GM19452 (cell line): Measurements from ENCODE around the gene LIN28B.
"Not testable (repeated sequence)": the region's sequence is repeated elsewhere in the genome, so short reads cannot be mapped to it uniquely, and the experiment has no call there.

Source experiments
- ATAC-seq: cut with Tn5 transposase; IDR thresholded peaks from one replicate; pipeline ENCODE4 v1.9.1; 2021; ENCODE audit not compliant: unreplicated experiment

LIN28B gene

GRCh38 chr6:104956731-104957294 is at the start of gene LIN28B:
Gene LIN28B, plus strand, starts transcription at chr6:104957107. Its CDS starts 144 bp downstream, at chr6:104957251.
- ATAC-seq, result no peak

GRCh38 chr6:104908031-104908887 is 48.6 kb upstream of the LIN28B start:
- ATAC-seq, result no peak

GRCh38 chr6:104908888-104909525 is 47.9 kb upstream of the LIN28B start:
- ATAC-seq, result no peak

GRCh38 chr6:104921896-104922295 is 35.0 kb upstream of the LIN28B start:
- ATAC-seq, result no peak

GRCh38 chr6:104928141-104928540 is 28.8 kb upstream of the LIN28B start:
- ATAC-seq, result no peak

GRCh38 chr6:104929353-104929752 is 27.6 kb upstream of the LIN28B start:
- ATAC-seq, result no peak

GRCh38 chr6:104930939-104931338 is 26.0 kb upstream of the LIN28B start:
- ATAC-seq, result no peak

- ATAC-seq, result no peak
These were observed 20.0 kb upstream of the LIN28B start for GRCh38 chr6:104936766-104937535.

- ATAC-seq, result no peak
These were observed 16.5 kb upstream of the LIN28B start for GRCh38 chr6:104940238-104940892.

- peak; percentile 71 for ATAC-seq
These were observed 15.8 kb upstream of the LIN28B start for GRCh38 chr6:104940893-104941728.

GRCh38 chr6:104941729-104942091 is 15.2 kb upstream of the LIN28B start:
- ATAC-seq, result no peak

- no peak for ATAC-seq
These were observed 13.1 kb upstream of the LIN28B start for GRCh38 chr6:104943781-104944180.

- ATAC-seq, result no peak
These were observed 7.7 kb upstream of the LIN28B start for GRCh38 chr6:104949206-104949605.

- ATAC-seq, result no peak
These were observed 5.2 kb upstream of the LIN28B start for GRCh38 chr6:104951677-104952076.

- ATAC-seq, result no peak
These were observed 4.0 kb upstream of the LIN28B start for GRCh38 chr6:104952911-104953399.

GRCh38 chr6:104953400-104954189 is 3.3 kb upstream of the LIN28B start:
- not testable (repeated sequence) for ATAC-seq

GRCh38 chr6:104954190-104954797 is 2.6 kb upstream of the LIN28B start:
- no peak for ATAC-seq

GRCh38 chr6:104955491-104955890 is 1.4 kb upstream of the LIN28B start:
- no peak for ATAC-seq
